Measurements from ENCODE around the gene SLC25A23.
A peak's percentile ranks its signal among the peaks of the same experiment; 100 is the strongest.
"Not testable (repeated sequence)": the region's sequence is repeated elsewhere in the genome, so short reads cannot be mapped to it uniquely, and the experiment has no call there.

SLC25A23 gene

DNA sequence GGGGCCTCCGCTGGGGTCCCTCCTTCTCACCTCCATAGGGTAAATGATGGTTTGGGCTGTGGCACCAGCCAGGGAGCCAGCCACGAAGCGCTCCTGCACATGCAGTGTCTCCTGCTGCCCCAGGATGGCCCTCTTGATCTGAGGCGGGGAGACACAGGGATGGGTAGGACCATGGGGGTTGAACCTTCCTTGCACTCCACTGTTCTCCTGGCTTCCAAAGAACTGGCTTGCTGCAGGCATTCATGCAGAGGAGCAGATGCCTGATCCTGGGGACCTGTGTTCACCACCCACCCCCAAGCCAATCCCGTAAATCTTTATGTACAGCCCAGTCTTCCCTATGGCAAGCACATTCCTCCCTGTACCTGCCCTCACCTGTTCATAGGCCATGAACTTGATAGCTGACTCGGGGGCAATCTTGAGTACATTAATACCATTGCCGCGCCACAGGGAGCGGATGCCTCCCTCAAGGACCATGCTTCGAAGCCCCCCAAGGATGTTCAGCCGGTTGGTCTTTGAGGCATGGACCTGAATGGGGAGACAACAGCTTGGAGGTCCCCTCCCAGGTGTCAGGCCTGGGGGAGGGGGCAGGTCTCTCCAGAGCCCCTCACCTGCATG is 5.5 kb downstream of the SLC25A23 start:
- no peak for DNase-seq

DNA sequence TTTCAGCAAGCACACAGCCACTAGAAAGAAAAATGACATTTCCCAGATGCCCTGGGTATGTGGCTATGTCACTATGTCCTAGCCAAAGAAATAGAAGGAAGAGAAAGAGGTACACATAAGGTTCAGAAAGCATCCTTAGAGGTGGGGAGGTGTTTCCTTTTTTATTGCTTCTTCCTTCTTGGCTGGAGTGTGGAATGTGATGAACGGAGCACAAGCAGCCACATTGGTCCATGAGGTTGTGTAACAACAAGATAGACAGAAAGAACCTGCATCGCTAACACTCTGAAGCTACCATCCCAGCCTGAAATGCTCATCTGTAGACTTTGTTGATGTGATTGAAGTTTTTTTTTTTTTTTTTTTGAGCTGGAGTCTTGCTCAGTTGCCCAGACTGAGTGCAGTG is 6.7 kb downstream of the SLC25A23 start:
- DNase-seq: no peak

DNA sequence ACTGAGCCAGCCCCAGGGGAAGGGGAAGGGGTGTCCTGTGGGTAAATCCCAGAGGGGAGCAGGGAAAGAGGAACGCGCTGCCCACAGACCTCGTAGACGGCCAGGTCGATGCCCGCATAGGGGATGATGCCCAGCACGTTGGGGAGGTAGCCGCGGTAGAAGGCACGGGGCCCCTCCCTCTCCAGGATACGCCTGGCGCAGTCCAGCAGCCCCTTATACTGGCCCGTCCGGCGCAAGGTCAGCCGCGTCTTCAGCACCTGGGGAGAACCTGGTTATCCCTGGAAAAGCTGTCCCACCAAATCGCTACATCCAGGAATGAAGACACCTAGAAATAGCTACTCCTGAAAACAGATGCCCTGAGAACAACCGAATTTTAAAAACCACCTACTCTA is 7.4 kb downstream of the SLC25A23 start:
- no peak for DNase-seq

DNA sequence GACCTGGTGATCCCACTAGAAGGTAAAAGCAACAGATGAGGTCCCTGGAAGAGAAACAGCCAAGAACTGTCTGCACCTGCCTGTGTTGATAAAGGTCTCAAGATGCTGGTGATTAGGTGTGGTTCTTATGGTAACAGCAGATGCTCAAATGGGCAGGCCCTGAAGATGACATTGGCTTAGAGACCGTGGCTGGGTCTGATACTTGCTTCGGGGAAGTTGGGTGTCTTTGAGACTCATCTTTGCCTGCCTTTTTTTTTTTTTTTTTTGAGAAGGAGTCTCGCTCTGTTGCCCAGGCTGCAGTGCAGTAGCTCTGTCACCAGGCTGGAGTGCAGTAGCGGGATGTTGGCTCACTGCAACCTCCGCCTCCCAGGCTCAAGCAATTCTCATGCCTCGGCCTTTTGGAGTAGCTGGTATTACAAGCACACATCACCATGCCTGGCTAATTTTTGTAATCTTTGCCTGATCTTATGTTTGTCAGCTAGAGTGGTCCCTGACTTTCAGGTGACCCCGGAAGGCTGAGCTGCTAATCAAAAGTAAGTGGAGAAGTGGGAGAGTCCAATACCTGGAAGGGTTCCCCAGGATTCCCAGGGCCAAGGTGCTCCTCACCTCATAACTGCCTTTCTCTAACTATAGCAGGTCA is 7.9 kb downstream of the SLC25A23 start:
- no peak for DNase-seq

DNA sequence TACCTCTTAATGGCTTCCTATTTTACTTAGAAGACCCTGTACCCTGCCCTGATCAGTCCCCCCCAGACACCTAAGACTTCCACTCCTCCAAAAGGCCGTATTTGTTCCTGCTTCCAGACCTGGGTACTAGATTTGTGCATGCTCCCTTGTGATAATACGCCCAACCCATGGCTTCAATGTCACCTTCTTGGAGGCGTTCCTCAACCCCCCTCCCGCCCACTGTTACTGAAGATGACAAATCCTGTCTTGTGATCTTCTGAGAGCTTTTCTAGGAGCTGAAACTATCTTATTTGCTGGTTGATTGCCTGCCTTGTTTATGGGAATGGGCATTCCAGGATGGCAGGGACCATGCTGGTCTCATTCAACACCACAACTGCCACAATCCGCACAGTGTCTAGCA is 9.4 kb downstream of the SLC25A23 start:
- DNase-seq: no peak

DNA sequence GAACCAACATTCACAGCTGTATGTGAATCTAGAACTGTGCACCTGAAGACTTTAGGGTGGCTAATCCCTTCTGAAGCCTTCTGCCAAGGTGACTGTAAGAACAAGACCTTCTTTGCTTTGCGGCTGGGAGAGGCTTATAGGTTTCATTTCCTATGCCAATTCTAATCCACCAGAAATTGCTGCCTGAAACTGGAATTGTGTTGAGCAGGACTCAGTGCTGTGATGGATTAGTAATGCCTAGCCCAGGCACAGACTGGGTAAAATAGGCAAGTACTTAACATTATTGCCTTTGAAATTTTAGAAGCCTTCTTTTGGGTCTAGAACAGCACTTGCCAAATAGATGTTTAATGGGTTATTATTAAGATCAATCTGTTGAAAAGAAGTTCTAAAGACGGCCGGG is 11.5 kb downstream of the SLC25A23 start:
- DNase-seq: no peak

DNA sequence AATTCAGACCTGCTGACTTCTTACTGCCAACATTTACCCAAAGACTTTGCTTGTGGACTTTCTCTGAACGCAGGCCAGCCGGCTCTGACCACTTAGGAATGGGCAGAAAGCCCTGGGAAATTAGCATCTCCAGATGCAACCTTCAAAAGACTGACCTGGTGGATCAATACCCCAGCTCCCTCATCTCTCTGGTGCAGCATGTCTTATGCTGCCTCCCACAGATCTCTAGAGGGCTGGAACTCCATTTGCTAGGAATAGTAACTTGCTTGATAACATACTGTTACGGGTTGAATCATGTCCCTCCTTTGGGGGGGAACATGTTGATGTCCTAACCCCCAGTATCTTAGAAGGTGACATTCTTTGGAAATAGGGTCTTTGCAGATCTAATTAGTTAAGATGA is 13.1 kb downstream of the SLC25A23 start:
- DNase-seq: no peak

DNA sequence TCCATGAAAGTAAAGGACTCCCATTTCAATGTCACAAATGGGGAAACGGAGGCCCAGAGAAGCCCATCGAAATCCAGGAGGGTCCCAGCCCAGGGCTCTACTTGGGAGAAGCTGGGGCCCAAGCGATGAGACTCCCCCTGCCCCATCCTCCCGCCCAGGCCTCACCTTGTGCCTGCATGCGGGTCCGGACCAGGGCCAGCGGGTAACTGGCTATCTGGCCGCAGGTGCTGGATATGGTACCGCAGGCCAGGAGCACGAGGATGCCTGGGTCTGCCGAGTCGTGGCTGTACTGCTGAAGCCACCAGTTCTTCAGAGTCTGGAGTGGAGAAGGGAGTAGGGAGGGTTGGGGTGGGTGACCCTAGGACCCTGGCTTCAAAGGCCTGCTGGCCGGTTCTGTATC is 15.6 kb downstream of the SLC25A23 start:
- DNase-seq: no peak

DNA sequence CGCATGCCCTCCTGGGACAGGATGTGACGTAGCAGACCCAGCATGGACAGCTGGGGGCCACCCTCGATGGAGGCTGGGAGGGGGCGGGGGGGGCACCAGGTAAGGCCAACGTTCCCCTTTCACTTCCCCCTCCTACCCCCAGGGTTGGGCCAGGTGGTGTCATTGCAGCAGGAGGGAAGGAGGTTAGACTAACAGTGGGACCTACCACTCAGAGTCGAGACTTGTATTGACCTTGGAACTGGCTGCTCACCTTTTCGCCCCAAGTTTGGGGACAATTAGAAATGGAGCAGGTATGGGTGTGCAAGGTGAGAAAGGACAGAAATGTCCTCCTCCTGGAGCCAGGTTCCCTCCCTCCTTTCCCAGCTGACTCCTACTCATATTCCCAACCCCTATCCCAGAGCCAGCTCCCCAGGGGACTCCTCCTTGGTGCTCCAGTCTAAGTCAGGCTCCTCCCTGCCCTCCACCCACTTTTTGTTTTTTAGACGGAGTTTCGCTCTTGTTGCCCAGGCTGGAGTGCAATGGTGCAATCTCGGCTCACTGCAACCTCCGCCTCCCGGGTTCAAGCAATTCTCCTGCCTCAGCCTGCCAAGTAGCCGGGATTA is 17.4 kb downstream of the SLC25A23 start:
- DNase-seq: no peak

DNA sequence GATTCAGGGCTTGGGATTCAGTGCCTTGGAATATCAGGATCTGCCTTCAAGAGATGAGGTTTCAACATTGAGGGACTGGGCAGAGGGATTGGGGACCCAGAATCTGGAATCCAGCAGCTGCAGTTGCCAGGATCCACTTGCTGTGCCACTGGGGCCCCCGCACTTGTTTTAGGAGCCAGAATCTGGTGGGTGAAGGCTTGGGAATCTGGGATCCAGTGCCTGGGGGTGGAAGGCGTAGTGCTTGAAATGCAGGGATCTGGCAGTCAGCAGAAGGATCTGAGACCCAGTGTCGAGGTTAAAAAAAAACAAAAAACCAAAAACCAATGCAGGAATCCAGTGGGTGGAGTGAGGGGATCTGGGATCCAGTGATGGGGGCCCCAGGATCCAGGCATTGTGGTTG is 18.7 kb downstream of the SLC25A23 start:
- no peak for DNase-seq

DNA sequence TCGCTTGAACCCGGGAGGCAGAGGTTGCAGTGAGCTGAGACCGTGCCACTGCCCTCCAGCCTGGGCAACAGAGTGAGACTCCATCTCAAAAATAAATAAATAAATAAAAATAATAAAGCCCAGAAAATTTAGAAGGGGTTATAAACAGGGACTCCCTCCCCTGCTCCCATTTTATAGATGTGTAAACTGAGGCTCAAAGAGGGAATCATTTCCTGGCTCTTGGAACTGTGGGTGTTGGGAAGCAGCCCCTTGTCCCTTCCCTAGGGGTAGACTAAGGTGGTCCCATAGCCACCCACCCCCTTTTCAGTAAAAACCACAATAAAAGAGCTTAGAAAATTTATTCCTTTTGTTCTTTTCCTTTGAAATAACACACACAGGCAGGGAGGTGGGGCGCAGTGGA is 19.8 kb downstream of the SLC25A23 start:
- DNase-seq: no peak

DNA sequence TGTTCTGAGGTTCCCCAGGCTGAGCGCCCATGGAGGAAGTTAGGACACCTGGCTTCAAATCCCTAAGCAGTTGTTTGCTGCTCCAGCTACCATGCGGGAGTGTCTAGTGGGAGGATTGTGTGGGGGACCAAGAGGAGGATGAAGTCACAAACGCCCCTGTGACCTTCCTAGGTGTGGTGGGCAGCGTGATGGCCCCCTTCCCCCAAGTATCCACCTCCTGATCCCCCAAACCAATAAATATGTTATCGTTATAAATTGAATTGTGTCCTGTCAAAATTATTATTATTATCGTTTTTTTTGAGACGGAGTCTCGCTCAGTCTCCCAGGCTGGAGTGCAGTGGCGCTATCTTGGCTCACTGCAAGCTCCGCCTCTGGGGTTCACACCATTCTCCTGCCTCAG is 25.9 kb downstream of the SLC25A23 start, which contains the start of gene SLC25A41:
Gene SLC25A41 (minus strand): TSS at position 101 of the 400 bp plus-strand sequence. CDS start 70 bp downstream, at position 31.
- no peak for DNase-seq

DNA sequence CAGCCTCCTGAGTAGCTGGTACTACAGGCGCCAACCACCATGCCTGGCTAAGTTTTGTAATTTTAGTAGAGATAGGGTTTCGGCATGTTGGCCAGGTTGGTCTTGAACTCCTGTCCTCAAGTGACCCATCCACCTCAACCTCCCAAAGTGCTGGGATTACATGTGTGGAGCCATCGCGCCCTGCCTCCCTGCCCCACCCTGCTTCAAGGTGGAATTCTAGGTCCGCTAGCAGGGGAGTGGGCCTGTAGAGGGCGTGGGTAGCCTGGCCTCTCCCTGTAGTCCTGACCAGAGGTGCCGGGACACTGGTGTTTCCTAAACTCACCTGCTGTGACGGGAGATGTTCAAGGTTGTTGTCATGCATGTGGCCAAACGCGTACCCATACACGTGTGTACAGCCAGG is 26.4 kb downstream of the SLC25A23 start:
- no peak for DNase-seq

DNA sequence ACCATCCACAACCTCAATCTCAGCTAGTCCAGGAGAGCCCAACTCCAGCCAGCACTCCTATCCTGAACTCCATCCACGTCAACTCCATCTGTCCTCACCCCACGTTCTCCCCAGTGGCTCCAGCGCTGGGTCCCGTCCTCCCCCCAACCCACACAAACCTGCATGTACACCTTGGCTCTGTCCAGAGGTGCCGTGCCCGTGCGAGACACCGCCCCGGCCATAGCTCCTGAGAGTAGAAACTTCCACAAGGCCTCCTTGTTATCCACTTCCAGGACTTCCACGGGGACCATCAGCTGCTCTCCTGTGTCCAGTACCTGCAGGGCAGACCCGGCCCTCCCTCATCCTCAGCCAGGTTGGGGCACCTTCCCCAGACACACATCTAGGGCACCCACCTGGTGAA is 27.7 kb downstream of the SLC25A23 start:
- DNase-seq: no peak

DNA sequence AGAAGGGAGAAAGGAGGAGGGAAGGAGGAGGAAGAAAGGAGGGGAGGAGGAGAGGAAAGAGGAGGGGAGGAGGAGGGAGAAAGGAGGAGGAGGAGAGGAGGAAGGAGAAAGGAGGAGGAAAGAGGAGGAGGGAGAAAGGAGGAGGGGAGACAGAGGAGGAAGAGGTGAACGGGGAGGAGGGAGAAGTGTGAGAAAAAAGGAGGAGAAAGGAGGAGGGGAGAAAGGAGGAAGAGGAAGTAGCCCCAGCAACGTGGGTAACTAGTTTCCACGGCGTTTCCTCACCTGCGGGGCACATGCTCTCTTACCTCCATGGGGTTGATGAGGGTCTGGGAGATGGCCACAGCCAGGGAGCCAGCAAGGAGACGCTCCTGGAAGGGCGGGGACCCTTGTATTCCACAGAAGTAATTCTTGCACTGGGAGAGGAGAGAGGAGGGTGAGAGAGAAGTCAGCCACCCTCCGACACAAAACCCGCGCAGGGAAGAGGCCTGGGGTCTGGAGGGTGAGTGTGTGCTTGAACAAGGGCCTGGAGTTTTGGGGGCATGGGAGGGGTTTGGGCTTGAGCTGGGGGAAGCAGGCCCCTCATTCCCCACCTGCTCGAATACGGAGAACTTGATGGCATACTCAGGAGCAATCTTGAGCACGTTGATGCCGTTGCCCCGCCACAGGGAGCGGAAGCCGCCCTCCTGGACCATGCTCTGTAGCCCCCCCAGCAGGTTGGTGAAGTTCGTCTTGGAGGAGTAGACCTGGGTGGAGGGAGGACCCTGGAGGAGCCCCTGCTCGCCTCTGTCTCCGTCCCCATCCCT is 30.0 kb downstream of the SLC25A23 start:
- no peak for DNase-seq

DNA sequence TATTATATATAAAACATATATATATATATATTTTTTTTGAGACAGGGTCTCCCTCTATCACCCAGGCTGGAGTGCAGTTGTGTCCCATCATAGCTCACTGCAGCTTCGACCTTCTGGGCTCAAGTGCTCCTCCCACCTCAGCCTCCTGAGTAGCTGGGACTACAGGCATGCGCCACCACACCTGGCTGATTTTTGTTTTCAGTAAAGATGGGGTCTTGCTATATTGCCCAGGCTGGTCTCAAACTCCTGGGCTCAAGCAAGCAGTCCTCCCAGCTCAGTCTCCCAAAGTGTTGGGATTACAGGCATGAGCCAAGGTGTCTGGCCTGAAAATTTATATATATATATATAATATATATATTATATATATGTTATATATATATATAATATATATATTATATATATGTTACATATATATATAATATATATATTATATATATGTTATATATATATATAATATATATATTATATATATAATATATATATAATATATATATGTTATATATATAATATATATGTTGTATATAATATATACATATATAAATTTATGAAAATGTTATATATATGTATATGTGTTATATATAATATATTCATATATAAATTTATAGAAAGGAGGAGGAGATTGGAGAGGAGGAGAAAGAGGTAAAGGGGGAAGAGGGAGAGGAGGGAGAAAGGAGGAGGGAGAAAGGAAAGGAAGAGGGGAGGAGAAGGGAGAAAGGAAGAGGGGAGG is 30.7 kb downstream of the SLC25A23 start:
- not testable (repeated sequence) for DNase-seq

DNA sequence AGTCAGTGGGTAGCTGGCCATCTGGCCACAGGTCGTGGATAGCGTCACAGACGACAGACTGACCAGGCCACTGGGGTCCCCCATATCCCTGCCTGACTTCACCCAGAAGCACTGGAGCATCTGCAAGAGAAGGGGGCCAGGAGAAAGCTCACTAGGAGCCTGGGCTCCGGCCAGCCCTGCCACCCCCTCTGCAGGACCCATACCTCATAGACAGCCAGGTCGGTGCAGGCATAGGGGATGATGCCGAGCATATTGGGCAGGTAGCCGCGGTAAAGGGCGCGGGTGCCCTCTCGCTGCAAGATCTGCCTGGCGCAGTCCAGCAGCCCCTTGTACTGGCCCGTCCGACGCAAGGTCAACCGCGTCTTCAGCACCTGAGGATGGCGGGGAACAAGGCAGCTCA is 32.5 kb downstream of the SLC25A23 start:
- no peak for DNase-seq

DNA sequence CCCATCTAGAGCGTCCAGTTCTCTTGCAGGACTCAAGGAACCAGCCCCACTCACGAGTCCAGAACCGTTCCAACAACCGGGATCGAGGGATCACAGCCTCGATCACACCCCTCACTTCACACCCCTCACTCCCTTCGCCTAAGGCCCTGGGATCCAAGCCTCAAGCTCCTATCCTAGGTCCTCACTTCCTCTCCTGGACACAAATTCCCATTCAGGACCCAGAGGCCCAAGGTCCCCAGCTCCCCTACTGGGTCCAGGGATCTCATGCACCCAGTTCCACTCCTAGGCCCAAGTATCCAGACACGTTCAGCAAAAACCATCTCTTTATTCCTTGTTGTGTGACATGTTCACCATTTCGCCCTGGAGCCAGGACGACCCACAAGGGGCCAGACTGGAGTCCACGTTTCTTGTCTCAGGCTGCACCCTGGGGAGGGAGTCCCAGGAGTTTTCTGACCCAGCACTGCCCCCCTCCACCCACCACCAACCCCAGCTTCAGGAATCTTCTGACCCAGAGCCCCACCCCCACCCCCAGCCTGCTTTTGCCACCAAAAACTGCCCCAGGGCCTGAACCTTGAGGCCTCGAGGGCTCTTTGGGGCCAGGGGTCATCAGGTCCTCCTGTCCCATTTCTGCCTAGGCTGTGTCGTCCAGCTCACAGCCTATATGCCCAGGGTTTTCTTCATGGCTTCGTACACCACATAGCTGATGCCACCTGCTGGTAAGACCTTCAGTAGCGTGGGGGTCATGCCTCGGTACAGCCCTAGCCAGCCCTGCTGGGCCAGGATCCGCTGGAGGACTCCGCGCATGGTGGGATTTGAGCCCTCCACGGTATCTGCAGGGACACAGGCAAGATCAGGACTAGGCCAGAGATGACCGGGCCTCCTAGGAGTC is 33.6 kb downstream of the SLC25A23 start:
- peak; percentile 12 for DNase-seq

DNA sequence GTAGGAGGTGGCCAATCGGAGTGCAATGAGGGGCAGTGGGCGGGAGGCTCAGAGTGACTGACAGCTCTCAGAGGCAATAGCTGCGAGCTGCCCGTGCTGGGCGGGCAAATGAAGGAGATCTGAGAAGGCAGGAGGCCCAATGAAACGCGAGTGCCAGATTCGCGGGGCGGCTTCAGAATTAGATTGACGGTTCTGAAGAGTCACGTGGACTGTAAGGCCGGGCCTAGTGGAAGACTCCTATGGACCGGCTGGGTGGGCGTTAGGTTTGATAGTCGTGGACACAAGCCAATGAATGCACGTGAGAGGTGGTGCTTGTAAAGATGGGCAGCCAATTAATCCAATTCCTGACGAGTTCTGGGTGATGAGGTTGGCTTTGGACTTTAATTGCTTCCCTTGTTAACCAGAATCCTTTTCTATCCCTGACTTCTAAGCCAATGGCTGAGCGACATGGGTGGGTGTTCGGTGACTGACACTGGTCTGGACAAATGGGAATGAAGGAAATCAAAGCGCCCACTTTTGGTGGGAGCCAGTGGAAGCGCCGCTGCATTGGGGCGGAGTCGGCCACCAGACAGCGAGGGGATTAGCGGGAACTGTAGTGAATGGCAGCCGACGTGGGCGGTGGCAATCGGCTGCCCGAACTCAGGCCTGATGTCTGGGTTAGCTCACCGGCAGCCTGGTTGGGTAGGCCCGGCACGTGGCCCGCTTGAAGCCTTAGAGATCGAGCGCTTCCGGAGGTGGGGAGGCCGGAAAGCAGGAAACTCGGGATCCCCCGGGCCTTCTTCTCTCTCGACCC is 34.5 kb downstream of the SLC25A23 start:
- peak; percentile 98 for DNase-seq

DNA sequence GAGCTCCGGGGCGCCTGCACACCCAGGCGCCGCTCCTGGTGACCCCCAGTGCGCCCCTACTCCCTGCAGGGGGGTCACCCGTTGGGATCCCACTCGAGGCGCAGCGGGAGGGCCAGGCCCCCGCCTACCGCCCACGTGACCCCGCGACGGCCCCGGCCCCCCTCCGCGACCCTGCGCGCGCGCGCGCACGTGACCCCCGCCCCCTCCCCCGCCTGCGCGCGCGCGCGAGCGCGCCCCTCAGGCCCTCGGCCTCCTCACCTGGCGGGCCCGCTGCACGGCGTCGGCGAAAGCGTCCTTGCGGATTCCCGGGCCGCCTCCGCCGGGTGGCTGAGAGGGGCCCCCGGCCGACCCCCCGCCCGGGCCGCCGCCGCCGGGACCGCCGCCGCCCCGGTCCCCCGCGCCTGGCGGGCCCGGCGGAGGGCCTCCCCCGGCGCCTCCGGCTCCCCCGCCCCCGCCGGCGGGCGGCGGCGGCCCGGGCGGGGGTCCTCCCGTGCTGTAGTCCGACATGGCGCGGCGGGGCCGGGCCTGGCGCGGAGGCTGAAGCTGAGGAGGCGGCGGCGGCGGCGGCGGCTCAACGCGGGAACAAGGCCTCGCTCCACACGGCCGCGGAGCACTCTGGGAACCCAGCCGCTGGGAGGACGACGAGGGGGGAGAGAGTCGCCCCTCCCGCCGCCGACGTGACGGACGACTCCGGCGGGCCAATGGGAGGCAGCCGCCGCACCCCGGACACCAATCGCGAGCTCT is 35.2 kb downstream of the SLC25A23 start, which contains the start of gene KHSRP:
Gene KHSRP (minus strand): TSS at position 617 of the 744 bp plus-strand sequence. CDS start 110 bp downstream, at position 507.
- peak; percentile 25 for DNase-seq

Measured in activated CD4-positive, alpha-beta T cell treated with anti-CD3 and anti-CD28 coated beads, Interleukin-2, amount 50 U/mL, for 1 hour (primary cell).